GM19467 (cell line): ENCODE results near the gene FAM168B.

ENCODE experiments used
- ATAC-seq: cut with Tn5 transposase; IDR thresholded peaks from one replicate; pipeline ENCODE4 v1.9.1; 2021; ENCODE audit warnings: mild to moderate bottlenecking, moderate library complexity; ENCODE audit not compliant: unreplicated experiment

The FAM168B gene

GRCh38 chr2:131040661-131041401 lies 52.4 kb downstream of the FAM168B start:
- no peak for ATAC-seq

- no peak for ATAC-seq
Observed at GRCh38 chr2:131039908-131040660, 53.2 kb downstream of the FAM168B start.

GRCh38 chr2:131039535-131039907 lies 53.7 kb downstream of the FAM168B start:
- no peak for ATAC-seq

GRCh38 chr2:131039101-131039440 lies 54.2 kb downstream of the FAM168B start:
- ATAC-seq, result no peak

GRCh38 chr2:131038258-131039100 lies 54.8 kb downstream of the FAM168B start:
- ATAC-seq, result no peak

- ATAC-seq, result no peak
Observed at GRCh38 chr2:131037398-131038257, 55.6 kb downstream of the FAM168B start.

GRCh38 chr2:131036696-131037397 lies 56.4 kb downstream of the FAM168B start:
- ATAC-seq, result no peak

DNA sequence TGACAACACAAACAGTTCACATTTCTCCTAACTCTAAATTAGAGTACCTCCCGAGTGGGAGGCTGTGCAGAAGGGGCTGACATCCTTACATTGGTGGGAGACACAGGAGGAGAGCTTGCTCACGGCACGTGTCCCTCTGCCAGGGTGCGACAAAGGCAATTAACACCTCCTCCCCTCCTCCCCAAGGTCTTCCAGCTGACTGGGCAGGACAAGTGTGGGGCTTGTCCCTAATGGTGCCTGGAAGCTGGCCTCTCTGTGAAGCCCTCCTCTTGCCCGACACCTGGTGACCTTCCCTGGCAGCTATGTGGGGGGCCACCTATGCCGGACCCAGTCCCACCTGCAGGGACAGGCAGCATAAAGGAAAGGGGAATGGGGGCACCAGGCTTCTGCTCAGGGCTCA lies 57.0 kb downstream of the FAM168B start:
- ATAC-seq, result no peak

DNA sequence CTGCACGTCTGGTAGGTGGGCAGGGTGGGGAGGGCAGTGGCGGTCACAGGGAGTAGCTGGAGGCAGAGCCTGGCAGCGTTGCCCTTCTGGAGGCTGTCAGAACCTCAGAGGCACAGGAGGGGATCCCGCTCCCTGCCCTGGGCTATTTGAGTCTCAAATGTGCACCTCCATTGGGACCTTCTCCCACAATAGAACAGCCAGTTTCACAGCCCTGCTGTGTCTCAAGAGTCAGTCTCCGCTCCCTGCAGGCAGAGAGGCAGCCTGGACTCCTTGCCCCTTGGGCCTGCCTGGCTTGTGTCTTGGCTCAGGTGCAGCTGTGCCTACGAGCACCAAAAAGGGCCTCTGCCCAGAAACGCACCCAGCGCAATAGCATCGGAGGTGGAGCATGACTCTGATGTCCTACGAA lies 57.4 kb downstream of the FAM168B start:
- ATAC-seq, result no peak

- no peak for ATAC-seq
Observed at GRCh38 chr2:131035112-131035825, 58.0 kb downstream of the FAM168B start.

DNA sequence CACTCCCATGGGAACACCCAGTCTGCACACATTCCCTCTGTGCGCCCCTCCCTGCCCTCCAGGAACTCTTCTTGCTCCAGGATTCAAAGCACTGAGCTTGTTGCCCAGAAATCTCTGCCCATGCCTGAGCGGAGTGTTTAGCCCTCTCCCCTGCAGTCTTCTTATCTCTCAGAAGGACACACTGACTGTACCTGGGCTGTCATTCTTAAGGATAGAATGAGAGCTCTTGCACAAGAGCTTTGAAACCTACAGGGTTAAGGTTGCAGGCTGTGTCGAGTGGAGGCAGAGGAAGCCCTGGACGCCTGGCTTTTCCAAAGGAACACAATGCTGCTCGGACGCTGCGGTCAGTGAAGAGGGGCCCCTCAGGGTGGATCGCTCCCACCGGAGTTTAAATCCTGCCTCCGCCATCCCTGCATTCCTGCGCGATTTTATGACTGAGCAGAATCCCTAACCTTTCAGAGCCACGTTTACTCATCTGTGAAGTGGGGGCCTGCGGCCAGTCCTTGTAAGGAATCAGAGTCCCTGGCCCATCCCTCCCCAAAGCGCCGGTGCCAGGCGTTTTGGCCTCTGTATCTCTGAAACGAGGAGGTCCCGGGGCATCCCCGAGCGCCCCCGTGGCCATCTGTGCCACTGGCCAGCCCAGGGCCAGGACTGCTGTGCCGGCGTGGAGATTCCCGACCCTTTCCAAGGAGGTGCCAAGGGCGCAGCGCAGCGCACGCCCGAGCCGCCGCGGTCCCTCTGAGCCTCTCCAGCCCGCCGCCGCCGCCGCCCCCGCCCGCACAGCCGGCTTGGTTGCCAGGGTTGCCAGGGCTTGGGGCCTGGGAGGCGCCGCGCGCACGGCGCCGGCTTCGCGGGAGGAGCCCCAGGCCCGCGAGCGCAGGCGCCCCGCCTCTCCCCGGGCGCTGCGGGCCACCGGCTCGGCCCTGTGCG lies 58.9 kb downstream of the FAM168B start:
- no peak for ATAC-seq

DNA sequence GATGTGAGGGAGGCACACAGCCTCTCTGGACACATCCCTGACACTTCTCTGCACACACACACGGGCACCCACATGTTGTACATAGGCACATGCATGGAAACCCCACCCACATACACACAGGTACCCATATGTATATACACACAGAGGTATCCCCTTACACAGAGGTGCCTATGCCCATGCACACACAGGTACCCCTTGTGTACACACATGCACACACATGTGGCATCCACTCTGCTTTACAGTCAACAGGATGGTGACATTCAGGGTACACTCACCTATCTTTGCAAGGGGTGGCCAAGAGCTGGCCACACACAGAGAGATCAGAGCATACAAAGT lies 59.5 kb downstream of the FAM168B start:
- ATAC-seq, result no peak

DNA sequence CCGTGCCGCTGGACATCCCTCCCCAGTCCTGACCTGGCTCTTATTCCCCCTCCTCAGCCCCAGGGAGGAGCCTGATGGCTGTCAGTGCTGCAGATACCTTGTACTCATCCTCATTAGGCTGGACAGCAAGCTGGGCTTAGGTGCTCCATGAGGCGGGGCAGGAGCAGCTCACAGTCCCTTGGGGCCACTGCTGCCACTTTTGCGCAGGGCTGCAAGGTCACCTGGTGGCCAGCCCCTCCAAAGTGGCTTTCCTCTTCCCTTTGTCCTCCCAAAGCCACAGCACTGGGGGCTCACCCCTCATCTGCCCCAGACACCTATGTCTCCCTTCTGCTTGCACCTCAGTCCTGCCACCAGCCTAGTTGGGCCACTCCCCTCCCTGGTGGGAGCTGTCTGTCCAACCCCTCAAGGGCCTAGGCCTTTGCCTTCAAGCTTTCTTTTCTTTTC lies 60.8 kb downstream of the FAM168B start:
- no peak for ATAC-seq

GRCh38 chr2:131031875-131032274 lies 61.4 kb downstream of the FAM168B start:
- ATAC-seq, result no peak

GRCh38 chr2:131031431-131031841 lies 61.8 kb downstream of the FAM168B start:
- no peak for ATAC-seq

DNA sequence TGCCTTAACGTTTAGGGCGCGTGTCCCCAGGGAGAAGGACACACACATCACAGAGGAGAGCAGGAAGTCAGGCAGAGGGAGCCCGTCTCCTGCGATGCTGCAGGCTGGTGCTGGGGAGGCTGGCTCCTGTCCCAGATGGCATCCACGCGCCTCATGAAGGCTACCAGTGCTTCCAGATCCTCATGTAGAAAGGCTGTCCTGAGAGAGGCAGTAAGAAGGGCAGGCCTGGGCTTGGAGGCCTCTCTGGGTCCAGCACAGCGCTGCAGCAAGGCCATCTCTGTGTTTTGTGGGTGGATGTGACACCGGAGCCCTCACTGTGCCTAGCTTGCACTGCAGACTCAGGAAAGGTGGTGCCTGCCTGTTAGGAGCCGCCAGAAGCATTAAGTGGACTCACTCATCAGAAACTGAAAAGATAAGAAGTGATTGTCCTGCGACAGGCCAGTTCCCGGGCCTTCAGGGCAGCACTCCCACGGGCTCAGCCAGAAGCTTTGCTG lies 62.7 kb downstream of the FAM168B start:
- no peak for ATAC-seq

DNA sequence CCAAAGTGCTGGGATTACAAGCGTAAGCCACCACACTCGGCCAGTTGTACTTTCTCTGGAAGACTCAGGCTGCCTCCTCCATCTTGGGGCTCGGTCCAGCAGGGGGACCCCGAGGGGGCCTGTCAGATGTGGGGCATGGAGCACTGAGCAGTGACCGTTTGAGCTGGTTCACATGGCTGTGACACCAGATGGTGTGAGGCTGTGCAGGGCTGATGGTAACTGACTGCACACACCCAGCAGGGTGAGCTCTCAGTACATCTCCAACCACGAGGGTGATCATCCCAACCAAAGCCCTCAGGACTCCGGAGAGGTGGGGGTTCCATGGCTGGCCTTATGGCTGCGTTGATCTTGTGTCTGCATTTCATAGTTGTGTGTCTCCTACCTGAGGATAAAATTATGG lies 63.4 kb downstream of the FAM168B start:
- ATAC-seq, result no peak
